ENCODE measurements around the gene RNPS1.

GRCh38 chr16:2267913-2268666, at the start of gene RNPS1:
- TF ChIP-seq, protein P1, sequence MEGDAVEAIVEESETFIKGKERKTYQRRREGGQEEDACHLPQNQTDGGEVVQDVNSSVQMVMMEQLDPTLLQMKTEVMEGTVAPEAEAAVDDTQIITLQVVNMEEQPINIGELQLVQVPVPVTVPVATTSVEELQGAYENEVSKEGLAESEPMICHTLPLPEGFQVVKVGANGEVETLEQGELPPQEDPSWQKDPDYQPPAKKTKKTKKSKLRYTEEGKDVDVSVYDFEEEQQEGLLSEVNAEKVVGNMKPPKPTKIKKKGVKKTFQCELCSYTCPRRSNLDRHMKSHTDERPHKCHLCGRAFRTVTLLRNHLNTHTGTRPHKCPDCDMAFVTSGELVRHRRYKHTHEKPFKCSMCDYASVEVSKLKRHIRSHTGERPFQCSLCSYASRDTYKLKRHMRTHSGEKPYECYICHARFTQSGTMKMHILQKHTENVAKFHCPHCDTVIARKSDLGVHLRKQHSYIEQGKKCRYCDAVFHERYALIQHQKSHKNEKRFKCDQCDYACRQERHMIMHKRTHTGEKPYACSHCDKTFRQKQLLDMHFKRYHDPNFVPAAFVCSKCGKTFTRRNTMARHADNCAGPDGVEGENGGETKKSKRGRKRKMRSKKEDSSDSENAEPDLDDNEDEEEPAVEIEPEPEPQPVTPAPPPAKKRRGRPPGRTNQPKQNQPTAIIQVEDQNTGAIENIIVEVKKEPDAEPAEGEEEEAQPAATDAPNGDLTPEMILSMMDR (conservative IDR thresholded peaks at IDR 0.05; ENCODE audit: low read length), result no peak
- no peak for TF ChIP-seq EZH2phosphoT487 (IDR thresholded peaks at IDR 0.05; ENCODE audit: borderline replicate concordance, low read depth, low read length)

All from OCI-LY7 (cell line).